ENCODE measurements around the gene MTX2. TPM values are rescaled to one million over a fixed set of nuclear protein-coding genes. Genes with fewer than 3 reads are reported as not detected.

The MTX2 gene
- total RNA-seq, 1 donor: 13.0 TPM

- TF ChIP-seq CTCF (IDR thresholded peaks at IDR 0.05; ENCODE audit: extremely low read depth, low read depth, low read length): no peak
- H3K27me3 ChIP-seq (ENCODE audit: insufficient read depth, low read length): no peaks in the 10 kb centered on the region
- H2AFZ ChIP-seq (ENCODE audit: low read length): no peak overlapping the region
- DNase-seq (ENCODE audit: insufficient read length, low spot score, missing footprints): no peak
- no peak overlapping the region for H3K4me2 ChIP-seq (ENCODE audit: insufficient read depth, low read length)
- no peak overlapping the region for H3K4me3 ChIP-seq (ENCODE audit: insufficient read depth, low read length)
- H3K9me3 ChIP-seq (ENCODE audit: low read depth, low read length): no peaks in the 10 kb centered on the region
- H3K79me2 ChIP-seq (ENCODE audit: insufficient read depth, low read length): no peaks in the 10 kb centered on the region
- H3K27ac ChIP-seq (ENCODE audit: low read depth, low read length): no peak overlapping the region
- H3K36me3 ChIP-seq (ENCODE audit: insufficient read depth, low read length): no peaks in the 10 kb centered on the region
- no peaks in the 10 kb centered on the region for H4K20me1 ChIP-seq (ENCODE audit: insufficient read depth, low read length)
- peaks cover 5% of the 10 kb centered on the region for H3K4me1 ChIP-seq (ENCODE audit: insufficient read depth, low read length)
Measured at GRCh38 chr2:176317199-176317598, 48.0 kb downstream of the MTX2 start.

- no peak overlapping the region for H3K4me2 ChIP-seq (ENCODE audit: insufficient read depth, low read length)
- no peaks in the 10 kb centered on the region for H3K9me3 ChIP-seq (ENCODE audit: low read depth, low read length)
- H3K4me3 ChIP-seq (ENCODE audit: insufficient read depth, low read length): no peak overlapping the region
- no peak for TF ChIP-seq CTCF (IDR thresholded peaks at IDR 0.05; ENCODE audit: extremely low read depth, low read depth, low read length)
- no peaks in the 10 kb centered on the region for H3K36me3 ChIP-seq (ENCODE audit: insufficient read depth, low read length)
- H3K4me1 ChIP-seq (ENCODE audit: insufficient read depth, low read length): peaks cover 5% of the 10 kb centered on the region
- no peaks in the 10 kb centered on the region for H3K27me3 ChIP-seq (ENCODE audit: insufficient read depth, low read length)
- no peak overlapping the region for H3K27ac ChIP-seq (ENCODE audit: low read depth, low read length)
- no peak overlapping the region for H2AFZ ChIP-seq (ENCODE audit: low read length)
- no peaks in the 10 kb centered on the region for H4K20me1 ChIP-seq (ENCODE audit: insufficient read depth, low read length)
- H3K79me2 ChIP-seq (ENCODE audit: insufficient read depth, low read length): no peaks in the 10 kb centered on the region
- DNase-seq (ENCODE audit: insufficient read length, low spot score, missing footprints): no peak
Measured at GRCh38 chr2:176317623-176318065, 48.4 kb downstream of the MTX2 start.

- no peak for TF ChIP-seq CTCF (IDR thresholded peaks at IDR 0.05; ENCODE audit: extremely low read depth, low read depth, low read length)
- no peaks in the 10 kb centered on the region for H3K9me3 ChIP-seq (ENCODE audit: low read depth, low read length)
- H4K20me1 ChIP-seq (ENCODE audit: insufficient read depth, low read length): no peaks in the 10 kb centered on the region
- DNase-seq (ENCODE audit: insufficient read length, low spot score, missing footprints): no peak
- no peak overlapping the region for H3K27ac ChIP-seq (ENCODE audit: low read depth, low read length)
- no peak overlapping the region for H2AFZ ChIP-seq (ENCODE audit: low read length)
- H3K4me2 ChIP-seq (ENCODE audit: insufficient read depth, low read length): no peak overlapping the region
- no peaks in the 10 kb centered on the region for H3K79me2 ChIP-seq (ENCODE audit: insufficient read depth, low read length)
- no peaks in the 10 kb centered on the region for H3K4me1 ChIP-seq (ENCODE audit: insufficient read depth, low read length)
- H3K4me3 ChIP-seq (ENCODE audit: insufficient read depth, low read length): no peak overlapping the region
- H3K27me3 ChIP-seq (ENCODE audit: insufficient read depth, low read length): no peaks in the 10 kb centered on the region
- no peaks in the 10 kb centered on the region for H3K36me3 ChIP-seq (ENCODE audit: insufficient read depth, low read length)
Measured at GRCh38 chr2:176321916-176322315, 52.7 kb downstream of the MTX2 start.

- Histone ChIP-seq H3K4me2 (ENCODE audit: insufficient read depth, low read length) (no peak overlapping the region), H3K4me3 (ENCODE audit: insufficient read depth, low read length) (no peak overlapping the region), H3K9me3 (ENCODE audit: low read depth, low read length) (no peaks in the 10 kb centered on the region), H3K27me3 (ENCODE audit: insufficient read depth, low read length) (no peaks in the 10 kb centered on the region), H4K20me1 (ENCODE audit: insufficient read depth, low read length) (no peaks in the 10 kb centered on the region), H3K36me3 (ENCODE audit: insufficient read depth, low read length) (no peaks in the 10 kb centered on the region), H2AFZ (ENCODE audit: low read length) (no peak overlapping the region), H3K79me2 (ENCODE audit: insufficient read depth, low read length) (no peaks in the 10 kb centered on the region), H3K4me1 (ENCODE audit: insufficient read depth, low read length) (no peaks in the 10 kb centered on the region), H3K27ac (ENCODE audit: low read depth, low read length) (no peak overlapping the region)
- DNase-seq (ENCODE audit: insufficient read length, low spot score, missing footprints): no peak
- no peak for TF ChIP-seq CTCF (IDR thresholded peaks at IDR 0.05; ENCODE audit: extremely low read depth, low read depth, low read length)
Measured at GRCh38 chr2:176324862-176325261, 55.6 kb downstream of the MTX2 start.
